Eye (tissue), 1 donor: ENCODE measurements around the gene OR2C3.
"Not testable (repeated sequence)": the region's sequence is repeated elsewhere in the genome, so short reads cannot be mapped to it uniquely, and the experiment has no call there.

ENCODE experiments used
- DNase-seq: peaks from one replicate; pipeline ENCODE4 v3.0.0-alpha.2; 2015

The OR2C3 gene

GRCh38 chr1:247517795-247518612, 18.2 kb downstream of the OR2C3 start:
- DNase-seq = no peak

- no peak for DNase-seq
These were observed 29.4 kb downstream of the OR2C3 start for GRCh38 chr1:247506831-247507230.

DNA sequence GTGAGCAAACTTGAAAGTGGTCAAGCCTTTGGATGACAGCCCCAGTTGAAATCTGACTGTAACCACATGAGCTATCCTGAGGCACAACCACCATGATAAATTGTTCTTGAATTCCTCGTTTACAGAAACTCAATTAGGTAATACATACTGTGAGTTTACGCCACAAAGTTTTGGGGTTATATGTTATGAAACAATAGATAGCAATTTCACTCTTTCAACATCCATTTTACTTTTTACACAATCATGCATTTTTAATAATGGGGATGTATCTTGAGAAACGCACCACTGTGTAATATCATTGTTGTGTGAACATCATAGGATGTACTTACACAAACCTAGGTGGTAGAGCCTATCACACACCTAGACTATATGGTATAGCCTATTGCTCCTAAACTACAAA, 35.4 kb downstream of the OR2C3 start:
- no peak for DNase-seq

GRCh38 chr1:247496581-247497285, 39.5 kb downstream of the OR2C3 start:
- no peak for DNase-seq

GRCh38 chr1:247494767-247495166, 41.5 kb downstream of the OR2C3 start:
- no peak for DNase-seq

DNA sequence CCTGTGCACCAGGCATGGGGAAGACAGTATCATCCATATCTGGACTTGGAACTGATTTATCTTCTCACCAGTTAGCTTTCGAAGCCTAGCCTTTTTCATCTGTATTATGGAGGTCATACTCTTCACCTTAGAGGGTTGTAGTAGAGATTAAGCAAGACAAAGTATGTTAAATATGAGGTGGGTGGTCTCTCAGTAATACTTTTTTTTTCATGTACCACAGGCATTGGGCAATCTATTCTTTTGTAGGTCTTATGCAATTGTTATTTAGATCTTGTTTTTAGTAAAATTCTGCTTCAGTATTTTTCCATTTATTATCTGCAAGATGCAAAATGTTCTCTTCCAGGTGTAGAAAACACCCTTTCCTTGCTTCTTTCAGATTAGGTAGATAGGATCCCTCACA, 43.1 kb downstream of the OR2C3 start:
- DNase-seq = no peak

DNA sequence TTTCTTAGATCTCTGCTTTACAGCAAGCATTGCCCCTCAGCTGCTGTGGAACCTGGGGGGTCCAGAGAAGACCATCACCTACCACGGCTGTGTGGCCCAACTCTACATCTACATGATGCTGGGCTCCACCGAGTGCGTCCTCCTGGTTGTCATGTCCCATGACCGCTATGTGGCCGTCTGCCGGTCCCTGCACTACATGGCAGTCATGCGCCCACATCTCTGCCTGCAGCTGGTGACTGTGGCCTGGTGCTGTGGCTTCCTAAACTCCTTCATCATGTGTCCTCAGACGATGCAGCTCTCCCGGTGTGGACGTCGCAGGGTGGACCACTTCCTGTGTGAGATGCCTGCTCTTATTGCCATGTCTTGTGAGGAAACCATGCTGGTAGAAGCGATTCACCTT, 44.9 kb downstream of the OR2C3 start:
- DNase-seq = no peak

- peak; percentile 71 for DNase-seq
These were observed 49.2 kb downstream of the OR2C3 start for GRCh38 chr1:247487057-247487456.

DNA sequence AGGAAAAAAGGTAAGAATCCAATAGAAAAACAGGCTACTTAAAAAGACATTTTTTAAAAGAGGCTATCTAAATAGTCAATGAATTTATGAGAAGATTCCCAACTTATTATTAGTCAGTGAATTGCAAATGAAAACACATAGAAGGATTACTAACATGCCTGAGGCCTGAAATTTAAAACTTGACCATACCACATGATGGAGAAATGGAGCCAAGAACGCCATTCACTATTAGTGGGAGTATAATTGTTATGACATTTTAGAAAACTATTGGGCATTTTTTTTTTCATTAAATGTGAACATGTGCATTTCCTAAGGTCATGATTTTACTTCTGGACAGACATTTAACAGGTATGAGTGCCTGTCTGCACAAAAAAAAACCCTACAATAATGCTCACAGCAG, 53.5 kb downstream of the OR2C3 start:
- no peak for DNase-seq

GRCh38 chr1:247476328-247477058, 59.7 kb downstream of the OR2C3 start:
- DNase-seq = not testable (repeated sequence)

- DNase-seq = no peak
These were observed 60.4 kb downstream of the OR2C3 start for GRCh38 chr1:247475793-247476192.
